Astrocyte (in vitro differentiated cells and primary cell): Measurements from ENCODE around the gene TRPM8. TPM values are rescaled to one million over a fixed set of nuclear protein-coding genes. Genes with fewer than 3 reads are reported as not detected.

Source experiments
- DNase-seq: peaks from one replicate; pipeline ENCODE4 v3.0.0-alpha.2; 2010; ENCODE audit warnings: low read depth
- FAIRE-seq: peaks from 2 replicates; lab custom pipeline; 2011; peaks lifted over from hg19 to GRCh38; lab: Jason Lieb, UNC
- H2AFZ ChIP-seq: 2 replicates; pipeline ENCODE4 v1.6.0; 2012; ENCODE audit warnings: low read depth, low read length, inconsistent platforms
- H3K27ac ChIP-seq: 2 replicates; pipeline ENCODE4 v1.5.1; 2011; ENCODE audit warnings: low read depth, low read length, inconsistent platforms
- H3K27me3 ChIP-seq: 2 replicates; pipeline ENCODE4 v1.6.0; 2011; ENCODE audit warnings: low read length, inconsistent platforms; ENCODE audit not compliant: insufficient read depth
- H3K36me3 ChIP-seq: 2 replicates; pipeline ENCODE4 v1.5.1; 2011; ENCODE audit warnings: low read length, inconsistent platforms; ENCODE audit not compliant: insufficient read depth
- H3K4me1 ChIP-seq: 2 replicates; pipeline ENCODE4 v1.5.1; 2011; ENCODE audit warnings: low read length, inconsistent platforms; ENCODE audit not compliant: insufficient read depth
- H3K4me2 ChIP-seq: 2 replicates; pipeline ENCODE4 v1.6.0; 2012; ENCODE audit warnings: low read length, inconsistent platforms
- H3K4me3 ChIP-seq: 2 replicates; pipeline ENCODE4 v1.5.1; 2011; ENCODE audit warnings: low read depth, mild to moderate bottlenecking, low read length, inconsistent platforms; ENCODE audit not compliant: insufficient read depth
- H3K79me2 ChIP-seq: 2 replicates; pipeline ENCODE4 v1.6.0; 2012; ENCODE audit warnings: mild to moderate bottlenecking, low read length, inconsistent platforms; ENCODE audit not compliant: insufficient read depth
- H3K9ac ChIP-seq: 2 replicates; pipeline ENCODE4 v1.6.0; 2012; ENCODE audit warnings: mild to moderate bottlenecking, low read length, inconsistent platforms
- H3K9me3 ChIP-seq: 2 replicates; pipeline ENCODE4 v1.5.1; 2012; ENCODE audit warnings: low read depth, mild to moderate bottlenecking, low read length, inconsistent platforms; ENCODE audit not compliant: insufficient read depth
- H4K20me1 ChIP-seq: 2 replicates; pipeline ENCODE4 v1.6.0; 2012; ENCODE audit warnings: low read length, inconsistent platforms; ENCODE audit not compliant: insufficient read depth
- H3K27ac Mint-ChIP-seq: one replicate; pipeline ENCODE4 v1.8.0; 2021; ENCODE audit warnings: mild to moderate bottlenecking, mixed read lengths; ENCODE audit not compliant: unreplicated experiment
- H3K27me3 Mint-ChIP-seq: one replicate; pipeline ENCODE4 v1.8.0; 2021; ENCODE audit warnings: low read depth, mixed read lengths; ENCODE audit not compliant: unreplicated experiment
- H3K36me3 Mint-ChIP-seq: one replicate; pipeline ENCODE4 v1.8.0; 2021; ENCODE audit warnings: low read depth, mixed read lengths; ENCODE audit not compliant: unreplicated experiment
- H3K4me1 Mint-ChIP-seq: one replicate; pipeline ENCODE4 v1.8.0; 2021; ENCODE audit warnings: low read depth, mixed read lengths; ENCODE audit not compliant: unreplicated experiment
- H3K4me3 Mint-ChIP-seq: one replicate; pipeline ENCODE4 v1.8.0; 2021; ENCODE audit warnings: mild to moderate bottlenecking, moderate library complexity, mixed read lengths; ENCODE audit not compliant: unreplicated experiment
- H3K9me3 Mint-ChIP-seq: one replicate; pipeline ENCODE4 v1.8.0; 2021; ENCODE audit warnings: mild to moderate bottlenecking, mixed read lengths; ENCODE audit not compliant: unreplicated experiment
- EZH2 ChIP-seq: IDR thresholded peaks from 2 replicates; pipeline ENCODE4 v1.6.1; 2012; ENCODE audit warnings: mild to moderate bottlenecking, low read length, inconsistent platforms; ENCODE audit not compliant: insufficient read depth
- total RNA-seq: library from RNA; stranded (reverse); gene quantifications from 2 replicates; pipeline ENCODE4 v1.2.1, GENCODE V29; 2021
- TF ChIP-seq, protein P1 (sequence below): IDR thresholded peaks from 2 replicates; pipeline ENCODE4 v1.5.1; 2011; ENCODE audit warnings: low read depth, mild to moderate bottlenecking, inconsistent platforms, low read length, moderate library complexity; ENCODE audit not compliant: insufficient read depth

Gene TRPM8
- total RNA-seq, 1 donor from 2014 or later = 0.95 TPM

DNA sequence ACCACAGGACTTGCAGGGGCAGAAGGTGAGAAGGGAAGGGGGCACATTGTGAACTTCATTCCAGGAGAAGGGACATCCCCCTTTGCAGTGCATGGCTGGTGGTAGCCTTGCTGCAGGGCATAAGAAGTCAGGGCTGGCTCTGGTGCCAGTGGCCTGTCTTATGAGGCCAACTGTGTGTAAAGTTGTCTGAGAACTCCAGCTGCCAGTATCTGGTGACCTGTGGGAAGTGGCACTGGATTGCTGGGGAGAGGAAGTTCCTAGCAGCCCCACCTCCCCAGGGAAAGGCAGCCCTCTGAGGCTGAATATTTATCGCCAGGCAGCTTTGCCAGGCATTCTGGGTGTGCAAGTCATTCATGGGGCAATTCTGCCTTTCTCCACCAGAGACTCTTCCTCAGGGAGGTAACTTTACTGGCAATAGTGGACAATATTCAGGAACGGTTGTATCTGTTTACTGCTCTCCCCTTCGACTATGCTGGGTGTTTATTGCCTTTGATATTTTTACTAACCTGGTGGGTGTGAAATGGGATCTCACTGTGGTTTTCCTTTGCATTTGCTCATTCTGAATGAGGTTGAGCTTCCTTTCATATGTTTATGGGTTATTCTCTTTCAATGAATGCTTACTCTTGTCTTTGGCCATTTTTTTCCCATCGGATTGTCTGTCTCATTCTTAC, 12.3 kb downstream of the TRPM8 start:
- peaks cover 3% of the 10 kb centered on the region for H3K9me3 Mint-ChIP-seq
- Histone ChIP-seq H3K27ac (no peak overlapping the region), H3K79me2 (no peaks in the 10 kb centered on the region), H3K9ac (no peak overlapping the region), H3K4me3 (no peak overlapping the region), H4K20me1 (no peaks in the 10 kb centered on the region), H3K9me3 (no peaks in the 10 kb centered on the region), H3K36me3 (no peaks in the 10 kb centered on the region), H2AFZ (no peak overlapping the region), H3K4me1 (no peaks in the 10 kb centered on the region), H3K27me3 (peaks cover 21% of the 10 kb centered on the region), H3K4me2 (no peak overlapping the region)
- H3K27ac Mint-ChIP-seq = no peak overlapping the region
- no peak for DNase-seq
- no peak for FAIRE-seq
- peaks cover 23% of the 10 kb centered on the region for H3K27me3 Mint-ChIP-seq
- H3K4me3 Mint-ChIP-seq = no peak overlapping the region
- TF ChIP-seq EZH2 = no peak
- TF ChIP-seq, protein P1, sequence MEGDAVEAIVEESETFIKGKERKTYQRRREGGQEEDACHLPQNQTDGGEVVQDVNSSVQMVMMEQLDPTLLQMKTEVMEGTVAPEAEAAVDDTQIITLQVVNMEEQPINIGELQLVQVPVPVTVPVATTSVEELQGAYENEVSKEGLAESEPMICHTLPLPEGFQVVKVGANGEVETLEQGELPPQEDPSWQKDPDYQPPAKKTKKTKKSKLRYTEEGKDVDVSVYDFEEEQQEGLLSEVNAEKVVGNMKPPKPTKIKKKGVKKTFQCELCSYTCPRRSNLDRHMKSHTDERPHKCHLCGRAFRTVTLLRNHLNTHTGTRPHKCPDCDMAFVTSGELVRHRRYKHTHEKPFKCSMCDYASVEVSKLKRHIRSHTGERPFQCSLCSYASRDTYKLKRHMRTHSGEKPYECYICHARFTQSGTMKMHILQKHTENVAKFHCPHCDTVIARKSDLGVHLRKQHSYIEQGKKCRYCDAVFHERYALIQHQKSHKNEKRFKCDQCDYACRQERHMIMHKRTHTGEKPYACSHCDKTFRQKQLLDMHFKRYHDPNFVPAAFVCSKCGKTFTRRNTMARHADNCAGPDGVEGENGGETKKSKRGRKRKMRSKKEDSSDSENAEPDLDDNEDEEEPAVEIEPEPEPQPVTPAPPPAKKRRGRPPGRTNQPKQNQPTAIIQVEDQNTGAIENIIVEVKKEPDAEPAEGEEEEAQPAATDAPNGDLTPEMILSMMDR = no peak
- H3K36me3 Mint-ChIP-seq = no peaks in the 10 kb centered on the region
- H3K4me1 Mint-ChIP-seq = peaks cover 6% of the 10 kb centered on the region

DNA sequence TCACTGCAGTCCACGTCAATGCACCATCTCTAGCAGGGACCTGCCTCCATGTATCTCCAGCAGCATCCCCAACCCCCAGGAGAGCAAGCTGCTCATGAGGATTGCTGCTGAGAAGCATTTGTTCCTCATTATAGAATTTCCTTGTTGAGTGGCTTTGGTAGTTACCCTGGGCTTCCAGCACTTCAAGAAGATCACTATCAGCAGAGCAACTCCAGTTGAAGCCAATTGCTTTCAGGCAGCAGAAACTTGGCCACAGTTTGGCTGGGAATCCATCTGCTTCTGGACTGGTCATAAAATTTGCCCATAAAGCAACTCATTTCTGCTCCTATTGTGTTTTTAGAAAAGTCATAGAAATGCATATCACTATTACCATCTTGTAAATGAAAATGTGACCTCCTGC, 17.4 kb downstream of the TRPM8 start:
- no peak for FAIRE-seq
- no peaks in the 10 kb centered on the region for H4K20me1 ChIP-seq
- no peaks in the 10 kb centered on the region for H3K9me3 ChIP-seq
- TF ChIP-seq, protein P1 = no peak
- TF ChIP-seq EZH2 = no peak
- H3K36me3 ChIP-seq = no peaks in the 10 kb centered on the region
- peaks cover 3% of the 10 kb centered on the region for H3K4me1 ChIP-seq
- no peaks in the 10 kb centered on the region for H3K9me3 Mint-ChIP-seq
- H3K9ac ChIP-seq = no peak overlapping the region
- H3K36me3 Mint-ChIP-seq = no peaks in the 10 kb centered on the region
- H3K27ac ChIP-seq = no peak overlapping the region
- H3K4me2 ChIP-seq = no peak overlapping the region
- H2AFZ ChIP-seq = no peak overlapping the region
- no peak overlapping the region for H3K4me3 Mint-ChIP-seq
- H3K27me3 Mint-ChIP-seq = peaks cover 23% of the 10 kb centered on the region
- H3K27me3 ChIP-seq = peaks cover 24% of the 10 kb centered on the region
- no peak overlapping the region for H3K4me3 ChIP-seq
- peaks cover 2% of the 10 kb centered on the region for H3K4me1 Mint-ChIP-seq
- DNase-seq = no peak
- no peaks in the 10 kb centered on the region for H3K79me2 ChIP-seq
- no peak overlapping the region for H3K27ac Mint-ChIP-seq

- H3K9ac ChIP-seq = no peak overlapping the region
- H3K4me2 ChIP-seq = no peak overlapping the region
- no peaks in the 10 kb centered on the region for H3K36me3 ChIP-seq
- H3K27me3 Mint-ChIP-seq = peaks cover 26% of the 10 kb centered on the region
- H3K4me1 Mint-ChIP-seq = no peaks in the 10 kb centered on the region
- no peaks in the 10 kb centered on the region for H3K9me3 ChIP-seq
- H3K4me3 Mint-ChIP-seq = no peak overlapping the region
- H3K36me3 Mint-ChIP-seq = no peaks in the 10 kb centered on the region
- H3K4me3 ChIP-seq = no peak overlapping the region
- FAIRE-seq = no peak
- H3K27ac Mint-ChIP-seq = no peak overlapping the region
- H3K9me3 Mint-ChIP-seq = no peaks in the 10 kb centered on the region
- peaks cover 3% of the 10 kb centered on the region for H3K4me1 ChIP-seq
- H4K20me1 ChIP-seq = no peaks in the 10 kb centered on the region
- no peak overlapping the region for H3K27ac ChIP-seq
- H3K27me3 ChIP-seq = peaks cover 24% of the 10 kb centered on the region
- no peak for DNase-seq
- H3K79me2 ChIP-seq = no peaks in the 10 kb centered on the region
- H2AFZ ChIP-seq = no peak overlapping the region
- TF ChIP-seq, protein P1 = no peak
- TF ChIP-seq EZH2 = no peak
These were observed 18.3 kb downstream of the TRPM8 start for GRCh38 chr2:233935426-233935825.
